ENCODE measurements around the gene ASTN2. TPM values are rescaled to one million over a fixed set of nuclear protein-coding genes. Genes with fewer than 3 reads are reported as not detected.

Gene ASTN2
- total RNA-seq, 2 donors from 2014 or later, result 113 to 153 TPM

GRCh38 chr9:116436121-116436520 is 978.7 kb downstream of the ASTN2 start:
- no peaks in the 10 kb centered on the region for H3K27me3 ChIP-seq (replicated peaks; ENCODE audit: insufficient read depth)
- intact Hi-C loops (cut with DNase I), result no loop called here
- no peaks in the 10 kb centered on the region for H3K4me1 ChIP-seq (replicated peaks)
- WGBS, result 100% methylated on average over 1 of the region's 1 CpG
- no peak overlapping the region for H3K27ac ChIP-seq
- no peak overlapping the region for H3K4me3 ChIP-seq
- TF ChIP-seq CTCF (IDR thresholded peaks at IDR 0.05), result no peak
- TF ChIP-seq POLR2A (IDR thresholded peaks at IDR 0.05), result no peak
- no peak for TF ChIP-seq POLR2AphosphoS5 (IDR thresholded peaks at IDR 0.05)
- no peaks in the 10 kb centered on the region for H3K36me3 ChIP-seq
- no peak for DNase-seq (ENCODE audit: low spot score)
- no peaks in the 10 kb centered on the region for H3K9me3 ChIP-seq

- intact Hi-C loops (cut with DNase I), result no loop called here
- no peak for TF ChIP-seq CTCF (IDR thresholded peaks at IDR 0.05)
- no peak for TF ChIP-seq POLR2AphosphoS5 (IDR thresholded peaks at IDR 0.05)
- TF ChIP-seq POLR2A (IDR thresholded peaks at IDR 0.05), result no peak
- Histone ChIP-seq H3K27ac (no peak overlapping the region), H3K9me3 (no peaks in the 10 kb centered on the region), H3K27me3 (replicated peaks; ENCODE audit: insufficient read depth) (no peaks in the 10 kb centered on the region), H3K4me3 (no peak overlapping the region), H3K4me1 (replicated peaks) (no peaks in the 10 kb centered on the region), H3K36me3 (no peaks in the 10 kb centered on the region)
- WGBS, result 54% methylated on average over 4 of the region's 4 CpGs
- no peak for DNase-seq (ENCODE audit: low spot score)
These were observed 979.2 kb downstream of the ASTN2 start for GRCh38 chr9:116435706-116436105.

- Histone ChIP-seq H3K9me3 (no peaks in the 10 kb centered on the region), H3K27me3 (replicated peaks; ENCODE audit: insufficient read depth) (no peaks in the 10 kb centered on the region), H3K4me1 (replicated peaks) (no peaks in the 10 kb centered on the region), H3K27ac (no peak overlapping the region), H3K4me3 (no peak overlapping the region), H3K36me3 (no peaks in the 10 kb centered on the region)
- DNase-seq (ENCODE audit: low spot score), result no peak
- TF ChIP-seq POLR2AphosphoS5 (IDR thresholded peaks at IDR 0.05) (no peak), CTCF (IDR thresholded peaks at IDR 0.05) (no peak), POLR2A (IDR thresholded peaks at IDR 0.05) (no peak)
- intact Hi-C loops (cut with DNase I), result no loop called here
- WGBS, result 71% methylated on average over 4 of the region's 4 CpGs
These were observed 980.5 kb downstream of the ASTN2 start for GRCh38 chr9:116434314-116434713.

GRCh38 chr9:116432051-116432450 is 982.8 kb downstream of the ASTN2 start:
- Histone ChIP-seq H3K4me3 (no peak overlapping the region), H3K27ac (no peak overlapping the region), H3K27me3 (replicated peaks; ENCODE audit: insufficient read depth) (no peaks in the 10 kb centered on the region), H3K9me3 (no peaks in the 10 kb centered on the region), H3K36me3 (no peaks in the 10 kb centered on the region), H3K4me1 (replicated peaks) (no peaks in the 10 kb centered on the region)
- no peak for DNase-seq (ENCODE audit: low spot score)
- intact Hi-C loops (cut with DNase I), result no loop called here
- no peak for TF ChIP-seq POLR2A (IDR thresholded peaks at IDR 0.05)
- no peak for TF ChIP-seq CTCF (IDR thresholded peaks at IDR 0.05)
- TF ChIP-seq POLR2AphosphoS5 (IDR thresholded peaks at IDR 0.05), result no peak
- WGBS, result 97% methylated on average over 1 of the region's 1 CpG

GRCh38 chr9:116430849-116431248 is 984.0 kb downstream of the ASTN2 start:
- WGBS, result 92% methylated on average over 3 of the region's 3 CpGs
- H3K27me3 ChIP-seq (replicated peaks; ENCODE audit: insufficient read depth), result no peaks in the 10 kb centered on the region
- no peak for TF ChIP-seq POLR2AphosphoS5 (IDR thresholded peaks at IDR 0.05)
- TF ChIP-seq CTCF (IDR thresholded peaks at IDR 0.05), result no peak
- no peaks in the 10 kb centered on the region for H3K36me3 ChIP-seq
- no peaks in the 10 kb centered on the region for H3K9me3 ChIP-seq
- no peak overlapping the region for H3K27ac ChIP-seq
- DNase-seq (ENCODE audit: low spot score), result no peak
- H3K4me1 ChIP-seq (replicated peaks), result no peaks in the 10 kb centered on the region
- intact Hi-C loops (cut with DNase I), result no loop called here
- no peak overlapping the region for H3K4me3 ChIP-seq

Measured in prostate gland (tissue), 2 donors.